ENCODE data around the gene SYCE3.
A peak's percentile ranks its signal among the peaks of the same experiment; 100 is the strongest.

SYCE3 gene

GRCh38 chr22:50600538-50600937, 37.8 kb upstream of the SYCE3 start, which contains the start of gene MAPK8IP2:
TSS of gene MAPK8IP2 (plus strand) at chr22:50600793. CDS start at chr22:50600819, 26 bp downstream.
- DNase-seq (ENCODE audit: low read depth in 2 of 2), result no peak

DNA sequence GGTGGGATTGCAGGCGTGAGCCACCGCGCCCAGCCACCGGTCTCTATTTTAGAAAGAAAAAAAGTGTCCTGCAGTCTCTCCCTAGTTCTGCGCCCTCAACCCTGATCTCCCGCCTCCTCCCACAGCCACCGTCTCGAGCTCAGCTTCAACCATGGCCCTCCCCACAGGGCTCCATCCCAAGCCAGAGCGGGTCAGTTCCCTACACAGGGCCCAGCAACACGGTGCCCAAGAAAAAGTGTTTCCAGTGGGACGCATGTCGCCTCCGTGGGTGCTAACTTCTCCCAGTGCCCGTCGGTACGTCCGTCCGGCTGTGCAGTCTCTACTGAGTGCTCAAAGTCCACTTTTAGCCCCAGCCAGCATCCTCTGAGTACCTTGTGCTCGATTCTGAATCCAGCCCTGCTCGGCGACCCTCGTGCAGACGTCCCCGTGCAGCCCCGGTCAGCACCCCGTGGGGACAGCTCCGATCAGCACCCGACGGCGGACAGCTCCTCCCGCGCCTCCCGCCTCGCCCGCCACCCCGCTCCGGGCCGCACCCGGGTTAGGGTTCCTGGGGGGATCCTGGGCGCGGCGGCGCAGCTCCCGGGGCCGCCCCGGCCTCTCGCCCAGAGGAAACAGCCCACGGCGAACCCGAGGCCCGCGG, 37.2 kb upstream of the SYCE3 start:
- DNase-seq (ENCODE audit: low read depth in 2 of 2), result no peak

GRCh38 chr22:50597097-50597496, 34.4 kb upstream of the SYCE3 start:
- no peak for DNase-seq (ENCODE audit: low read depth in 2 of 2)

DNA sequence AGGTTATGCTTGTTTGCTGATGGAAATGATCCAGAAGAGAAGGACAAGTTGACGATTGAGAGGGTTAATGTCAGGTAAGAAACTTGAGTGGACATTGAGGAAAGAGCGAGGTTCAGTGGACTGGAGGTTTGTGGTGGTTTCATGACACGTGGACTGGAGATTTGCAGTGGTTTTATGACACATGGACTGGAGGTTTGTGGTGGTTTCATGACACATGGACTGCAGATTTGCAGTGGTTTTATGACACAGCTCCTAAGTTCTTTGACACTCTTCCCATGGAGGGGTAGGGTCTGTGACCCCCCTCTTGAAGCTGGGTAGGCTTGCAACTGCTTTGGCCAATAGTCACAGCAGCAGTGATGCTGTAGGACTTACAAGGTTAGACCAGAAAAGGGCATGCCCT, 32.5 kb upstream of the SYCE3 start:
- no peak for DNase-seq (ENCODE audit: low read depth in 2 of 2)

- DNase-seq (ENCODE audit: low read depth in 2 of 2), result no peak
Measured at GRCh38 chr22:50587407-50587806, 24.7 kb upstream of the SYCE3 start.

DNA sequence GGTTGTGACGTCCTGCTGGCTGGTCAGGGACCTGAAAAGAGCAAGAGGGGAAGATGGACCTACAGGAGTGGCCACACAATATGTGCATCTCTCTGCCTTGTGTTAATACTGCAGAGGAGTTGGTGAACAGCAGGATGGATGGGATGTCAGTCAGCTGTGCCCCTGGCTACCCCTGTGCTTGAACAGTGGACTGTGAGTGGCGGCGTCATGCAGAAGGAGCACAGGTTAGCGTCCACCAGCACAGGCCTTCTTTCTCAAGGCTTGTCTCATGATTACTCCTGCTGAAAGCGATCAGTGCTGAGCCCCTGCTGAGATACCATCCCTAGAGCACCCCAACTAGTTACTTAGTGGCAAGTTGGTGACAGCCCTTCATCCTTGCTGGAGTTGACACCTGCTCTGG, 23.7 kb upstream of the SYCE3 start:
- DNase-seq (ENCODE audit: low read depth in 2 of 2), result no peak

DNA sequence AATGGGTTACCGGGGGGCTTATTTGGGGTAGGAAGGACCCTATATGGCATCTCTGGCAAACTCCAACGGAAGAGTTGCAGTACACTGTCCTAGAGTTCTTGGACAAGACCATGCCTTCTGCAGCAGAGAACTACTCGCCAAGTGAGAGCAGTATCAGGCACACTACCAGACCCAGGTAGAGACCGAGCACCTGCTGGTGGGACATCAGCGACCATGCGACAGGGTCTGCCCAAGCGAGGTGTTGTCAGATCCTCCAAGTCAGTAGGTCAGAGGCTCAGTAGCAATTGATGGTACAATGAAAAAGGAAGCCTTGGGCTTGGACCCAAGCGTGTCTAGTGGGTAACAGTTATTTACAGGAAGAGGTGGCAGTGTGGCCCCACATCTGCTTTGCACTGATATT, 23.1 kb upstream of the SYCE3 start:
- DNase-seq (ENCODE audit: low read depth in 2 of 2), result no peak

DNA sequence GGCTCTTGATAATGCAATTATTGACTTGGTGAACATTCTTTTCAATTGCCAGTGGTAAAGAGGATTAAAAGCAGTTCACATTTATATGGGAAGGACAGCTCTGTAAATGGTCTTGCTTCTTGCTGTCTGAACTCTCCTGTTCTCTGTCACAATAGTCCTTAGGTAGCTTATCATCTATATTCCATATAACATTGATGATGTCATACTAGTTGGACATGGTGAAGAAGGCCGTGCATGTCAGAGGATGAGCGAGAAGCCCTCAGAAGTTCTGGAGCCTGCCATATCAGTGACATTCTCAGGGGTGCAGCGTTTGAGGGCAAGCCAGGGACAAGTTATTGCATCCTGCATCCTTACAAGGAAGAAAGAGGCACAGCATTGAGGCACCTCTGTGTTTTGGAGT, 22.5 kb upstream of the SYCE3 start:
- no peak for DNase-seq (ENCODE audit: low read depth in 2 of 2)

GRCh38 chr22:50584106-50585096, 21.7 kb upstream of the SYCE3 start:
- no peak for DNase-seq (ENCODE audit: low read depth in 2 of 2)

DNA sequence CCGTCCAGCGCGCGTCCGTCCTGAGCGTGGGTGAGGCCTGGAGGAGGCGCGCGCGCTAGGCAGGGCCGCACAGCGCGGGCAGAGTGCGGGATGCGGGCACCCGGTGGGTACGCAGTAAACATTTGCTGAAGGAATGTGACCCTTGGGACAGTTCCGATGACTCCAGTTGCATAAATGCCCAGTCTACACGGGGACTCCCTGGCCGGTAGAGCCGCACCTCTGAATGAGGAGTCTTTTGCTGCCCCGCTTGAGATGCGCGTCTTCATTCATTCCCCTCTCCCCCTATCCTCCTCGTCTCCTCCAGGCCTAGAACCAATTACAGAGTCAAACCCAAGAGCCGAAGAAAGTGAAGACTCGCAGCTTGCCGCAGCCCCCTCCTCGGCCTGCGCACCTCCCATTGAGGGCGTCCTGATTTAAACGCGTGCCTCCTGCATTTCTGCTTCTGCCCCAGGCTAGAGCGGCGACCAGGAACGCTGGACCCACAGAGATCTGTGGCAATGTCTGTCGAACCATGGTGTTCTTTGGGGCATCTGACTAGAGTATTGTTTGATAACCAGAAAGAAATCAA, 20.7 kb upstream of the SYCE3 start:
- DNase-seq (ENCODE audit: low read depth in 2 of 2), result no peak

DNA sequence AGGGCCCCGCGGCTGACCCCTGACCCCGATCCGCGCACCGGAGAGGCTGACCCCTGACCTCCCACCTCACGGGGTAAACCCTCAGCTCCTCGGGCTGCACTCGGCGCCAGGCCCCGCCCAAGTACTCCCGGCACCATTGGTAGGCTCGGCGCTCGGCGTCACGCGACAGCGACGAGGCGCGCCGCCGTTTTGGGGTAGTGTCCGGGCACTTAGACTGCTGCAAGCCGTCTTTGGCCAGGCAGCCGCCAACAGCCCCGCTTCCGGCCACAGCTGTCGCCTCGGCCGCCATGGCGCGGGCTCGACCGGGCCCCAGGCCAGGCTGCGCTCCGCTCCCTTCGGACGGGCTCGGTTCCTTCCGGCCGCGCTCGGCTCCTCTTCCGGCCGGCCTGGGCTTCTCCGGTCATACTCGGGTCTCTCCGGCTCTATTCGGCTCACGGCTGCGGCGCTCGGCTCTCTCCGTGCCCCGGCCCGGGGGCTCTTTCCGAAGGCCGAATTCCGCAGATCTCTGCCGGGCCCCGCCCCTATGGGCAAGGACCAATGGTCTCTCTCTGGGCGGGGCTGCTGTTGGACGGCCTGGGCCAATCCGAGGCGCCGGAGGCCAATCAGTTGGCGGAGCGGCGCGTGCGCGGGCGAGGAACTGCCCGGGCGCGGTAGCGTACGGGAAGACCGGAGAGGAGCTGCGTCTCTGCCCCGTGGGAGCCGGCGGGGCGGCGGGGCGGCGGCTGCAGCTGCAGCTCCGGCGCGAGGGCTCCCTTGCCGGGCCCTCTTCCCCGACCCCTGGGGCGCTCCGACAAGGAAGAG, 20.0 kb upstream of the SYCE3 start, which contains the start of gene CHKB:
CHKB (minus strand) TSS at position 357 of the 801 bp plus-strand sequence; CDS start at position 289, 68 bp downstream.
- peak; percentile 94 to 95 for DNase-seq (ENCODE audit: low read depth in 2 of 2)

GRCh38 chr22:50581950-50582492, 19.3 kb upstream of the SYCE3 start:
- DNase-seq (ENCODE audit: low read depth in 2 of 2), result no peak

DNA sequence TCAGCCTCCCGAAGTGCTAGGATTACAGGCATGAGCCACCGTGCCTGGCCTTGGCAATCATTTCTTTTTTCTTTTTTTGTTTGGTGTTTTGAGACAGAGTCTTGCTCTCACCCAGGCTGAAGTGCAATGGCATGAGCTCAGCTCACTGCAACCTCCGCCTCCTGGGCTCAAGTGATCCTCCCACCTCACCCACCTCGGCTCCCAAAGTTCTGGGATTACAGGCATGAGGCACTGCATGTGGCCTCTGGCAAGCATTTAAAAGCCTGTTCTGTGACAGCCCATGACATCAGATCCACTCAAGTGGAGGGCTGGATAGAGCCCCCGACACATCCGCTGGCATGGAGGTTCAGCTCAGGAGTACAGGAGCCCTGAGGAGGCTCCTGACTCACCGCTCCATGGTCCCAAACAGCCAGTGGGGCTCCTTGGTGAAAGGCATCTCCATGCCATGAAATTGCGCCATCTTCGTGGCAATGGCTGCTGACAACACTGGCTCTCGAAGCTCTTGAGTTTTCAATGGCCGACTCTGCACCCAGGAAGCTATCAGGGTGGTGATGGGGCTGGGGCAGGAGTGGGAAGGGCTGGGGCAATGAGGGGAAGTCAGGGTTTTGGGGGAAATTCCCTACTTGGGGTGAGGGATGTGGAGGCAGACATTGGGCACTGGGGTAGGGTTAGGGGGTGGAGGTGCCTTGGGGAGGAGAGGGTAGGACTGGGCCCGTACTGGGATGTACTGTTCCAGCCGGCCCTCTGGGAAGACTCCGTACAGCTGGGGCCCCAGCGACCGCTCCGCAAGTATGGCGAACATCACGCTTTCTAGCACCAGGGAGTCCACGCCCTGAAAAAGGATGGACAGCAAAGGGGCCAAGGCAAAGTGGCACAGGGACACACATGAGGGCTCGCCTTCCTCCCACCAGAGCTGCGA, 18.6 kb upstream of the SYCE3 start:
- DNase-seq (ENCODE audit: low read depth in 2 of 2), result no peak

- DNase-seq (ENCODE audit: low read depth in 2 of 2), result no peak
Measured at GRCh38 chr22:50579752-50580151, 17.0 kb upstream of the SYCE3 start.

- no peak for DNase-seq (ENCODE audit: low read depth in 2 of 2)
Measured at GRCh38 chr22:50578776-50579310, 16.1 kb upstream of the SYCE3 start.

GRCh38 chr22:50577987-50578775, 15.5 kb upstream of the SYCE3 start, which contains the start of gene CPT1B:
TSS of gene CPT1B (minus strand) at chr22:50578427. CDS start at chr22:50577915, 512 bp downstream.
- no peak for DNase-seq (ENCODE audit: low read depth in 2 of 2)

DNA sequence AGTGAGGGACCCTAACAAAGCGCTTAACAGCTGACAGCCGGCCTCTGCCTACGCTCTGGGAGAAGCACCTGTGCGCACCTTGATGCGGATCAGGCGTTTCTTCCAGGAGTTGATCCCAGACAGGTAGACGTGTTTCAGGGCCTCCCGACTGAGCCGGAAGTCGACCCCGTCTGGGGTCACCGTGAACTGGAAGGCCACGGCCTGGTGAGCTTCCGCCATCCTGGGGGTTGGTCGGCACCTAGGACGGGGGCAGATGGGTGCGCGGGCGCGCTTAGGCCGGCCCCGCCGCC, 14.9 kb upstream of the SYCE3 start:
- DNase-seq (ENCODE audit: low read depth in 2 of 2), result no peak

- DNase-seq (ENCODE audit: low read depth in 2 of 2), result no peak
Measured at GRCh38 chr22:50576806-50577696, 14.3 kb upstream of the SYCE3 start.
